ENCODE data around the gene SRGAP1.
A peak's percentile ranks its signal among the peaks of the same experiment; 100 is the strongest.

Gene SRGAP1

DNA sequence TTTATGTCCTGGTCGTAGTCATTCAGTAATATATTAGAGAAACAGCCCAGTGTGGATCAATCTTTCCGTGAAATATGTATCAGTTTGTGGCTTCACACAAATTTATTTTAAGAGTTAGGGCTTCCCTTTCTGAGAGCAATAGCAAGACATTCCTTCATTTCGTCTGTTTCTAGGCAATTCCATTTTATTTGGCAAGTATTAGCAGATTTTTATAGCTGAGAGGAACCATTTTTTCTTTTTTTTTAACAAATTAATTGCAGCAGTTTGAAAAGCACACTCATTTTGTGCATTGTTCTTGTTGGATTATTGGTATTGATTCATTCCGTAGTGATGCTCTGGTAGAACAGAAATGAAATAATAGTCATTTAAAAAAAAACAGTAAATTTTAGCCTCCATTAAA, 132.9 kb downstream of the SRGAP1 start:
- DNase-seq = no peak

GRCh38 chr12:63978519-63978918, 134.0 kb downstream of the SRGAP1 start:
- DNase-seq = no peak

DNA sequence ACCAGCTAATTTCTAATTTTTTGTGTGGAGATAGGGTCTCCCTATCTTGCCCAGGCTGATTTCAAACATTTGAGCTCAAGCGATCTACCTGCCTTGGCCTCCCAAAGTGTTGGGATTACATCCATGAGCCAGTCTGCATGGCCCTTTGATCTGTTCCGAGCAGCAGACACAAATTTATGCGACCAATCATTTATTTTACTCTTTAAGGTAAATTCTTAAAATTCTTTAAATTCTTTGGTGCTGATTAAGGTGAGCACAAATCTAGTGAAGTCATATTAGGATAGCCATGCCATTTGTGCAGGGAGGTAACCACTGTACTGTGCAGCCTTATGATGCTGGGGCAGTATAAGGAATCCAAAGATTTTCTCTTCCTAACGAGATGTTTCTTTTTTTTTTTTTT, 135.7 kb downstream of the SRGAP1 start:
- DNase-seq = no peak

DNA sequence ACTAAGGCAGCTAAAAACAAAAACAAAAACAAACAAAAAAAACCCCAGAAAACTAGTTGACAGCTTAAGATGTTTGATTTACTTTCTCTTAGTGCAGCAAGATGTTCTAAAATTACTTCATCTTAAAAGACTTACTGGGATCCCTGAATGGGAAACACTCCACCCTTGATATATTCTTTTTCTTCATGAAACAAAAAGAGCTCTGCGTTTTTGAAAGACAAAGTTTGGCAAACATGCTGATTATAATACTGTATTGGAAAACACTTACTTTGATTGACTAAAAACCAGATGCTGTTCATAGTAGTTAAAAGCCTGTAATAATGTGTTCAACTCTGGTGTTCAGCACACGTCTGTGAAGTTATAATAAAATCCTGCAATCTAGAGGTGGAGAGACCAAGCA, 136.8 kb downstream of the SRGAP1 start:
- no peak for DNase-seq

DNA sequence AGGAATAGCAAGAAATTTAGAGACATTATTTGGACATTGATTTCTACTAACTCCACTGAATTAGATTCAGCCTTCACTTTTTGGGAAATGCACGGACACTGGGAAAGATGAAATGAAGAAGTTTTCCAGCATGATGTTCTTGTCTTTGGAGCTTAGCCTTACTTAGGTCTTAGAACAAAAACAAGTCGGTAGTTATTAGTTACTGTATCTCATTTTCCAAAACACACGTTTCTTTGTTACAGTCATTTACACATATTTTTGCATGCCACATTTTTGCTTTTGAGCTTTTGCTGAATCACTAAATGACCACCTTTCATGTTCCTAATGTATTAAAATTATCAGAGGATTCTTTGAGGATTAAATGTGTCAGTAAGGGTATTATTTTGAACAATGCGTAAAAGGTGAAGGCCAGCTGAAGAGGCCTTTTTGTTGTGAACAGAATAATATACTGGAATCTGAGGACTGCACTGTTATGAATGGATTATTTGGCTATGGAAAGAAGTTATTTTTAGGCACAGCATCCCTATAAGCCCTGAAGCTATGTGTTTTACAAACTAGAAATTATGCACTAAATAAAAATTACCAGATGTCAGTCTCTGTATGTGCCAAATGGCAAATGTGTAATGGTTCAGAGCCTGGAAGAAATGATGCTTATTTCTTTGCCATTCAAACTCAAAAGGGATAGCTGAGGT, 138.2 kb downstream of the SRGAP1 start:
- DNase-seq = no peak

DNA sequence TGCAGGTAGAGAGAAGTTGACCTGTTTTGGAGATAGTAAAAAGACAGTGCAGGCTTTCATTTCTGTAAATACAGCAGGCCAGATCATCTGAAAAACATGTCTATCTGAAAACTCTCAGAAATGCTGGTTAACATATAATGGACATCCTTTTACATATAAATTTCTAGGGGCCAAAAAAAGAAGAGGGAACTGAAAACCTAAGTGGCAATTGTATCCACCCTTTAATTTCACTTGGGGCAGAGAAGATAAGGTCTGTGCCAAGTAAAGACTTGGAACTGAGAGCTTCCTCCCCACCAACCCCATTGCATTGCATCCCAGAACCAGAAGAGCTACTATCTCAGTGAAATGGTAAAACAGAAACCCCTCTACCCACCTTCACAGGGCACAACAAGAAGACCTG, 141.0 kb downstream of the SRGAP1 start:
- DNase-seq = no peak

- DNase-seq = no peak
Measured at GRCh38 chr12:63985945-63986344, 141.4 kb downstream of the SRGAP1 start.

- DNase-seq = no peak
Measured at GRCh38 chr12:63989301-63989845, 144.9 kb downstream of the SRGAP1 start.

DNA sequence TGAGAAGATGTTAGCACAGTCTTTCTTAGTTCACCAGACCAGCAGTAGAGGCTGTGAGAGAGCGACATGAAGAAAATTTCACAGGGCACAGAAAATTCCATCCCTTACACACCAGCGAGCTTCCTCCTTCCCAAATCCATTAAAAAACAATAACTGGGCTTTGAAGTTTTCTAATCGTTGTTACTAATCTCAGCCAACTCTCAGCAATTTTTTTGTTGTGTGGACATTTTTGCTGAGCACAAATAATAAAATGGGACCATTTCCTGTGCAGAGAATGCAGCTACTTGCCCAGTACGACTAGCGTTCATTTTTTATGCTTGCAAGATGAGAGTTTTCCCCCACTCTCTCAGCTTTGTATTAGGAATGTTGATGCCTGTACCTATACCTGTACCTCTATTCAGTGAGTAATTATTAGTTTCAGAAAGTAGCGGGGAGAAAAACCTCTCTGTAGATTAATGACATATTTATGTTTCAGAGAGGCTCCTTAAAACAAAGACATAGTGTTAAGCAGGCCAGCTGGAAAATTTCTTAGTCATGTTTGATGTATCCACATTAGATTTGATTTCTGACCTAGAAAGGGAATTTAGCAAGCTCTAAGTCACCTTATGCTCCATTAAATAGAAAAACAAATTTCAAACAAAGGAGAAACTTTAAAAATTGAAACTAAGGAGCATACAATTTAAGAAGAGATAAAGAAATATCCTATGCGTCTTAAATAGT, 146.5 kb downstream of the SRGAP1 start:
- DNase-seq = no peak

DNA sequence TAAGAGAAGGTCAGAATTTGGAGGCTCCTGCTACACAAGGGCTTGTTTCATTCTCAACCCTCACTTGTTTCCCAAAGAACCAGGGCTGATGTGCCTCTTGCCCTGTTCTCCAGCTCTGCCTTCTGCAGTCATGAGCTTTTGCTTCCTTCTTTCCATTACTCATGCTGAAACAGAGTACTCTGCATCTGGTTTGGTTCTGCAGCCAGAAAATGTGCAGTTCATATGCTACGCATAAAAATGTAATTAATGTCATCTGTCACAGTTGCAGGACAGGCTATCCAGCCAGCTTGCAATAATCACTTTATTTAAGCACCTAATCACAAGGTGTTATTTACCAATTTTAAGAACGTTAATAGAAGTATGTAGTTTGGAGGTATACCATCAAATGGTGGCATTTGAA, 150.2 kb downstream of the SRGAP1 start:
- no peak for DNase-seq

GRCh38 chr12:63995512-63995911, 151.0 kb downstream of the SRGAP1 start:
- no peak for DNase-seq

DNA sequence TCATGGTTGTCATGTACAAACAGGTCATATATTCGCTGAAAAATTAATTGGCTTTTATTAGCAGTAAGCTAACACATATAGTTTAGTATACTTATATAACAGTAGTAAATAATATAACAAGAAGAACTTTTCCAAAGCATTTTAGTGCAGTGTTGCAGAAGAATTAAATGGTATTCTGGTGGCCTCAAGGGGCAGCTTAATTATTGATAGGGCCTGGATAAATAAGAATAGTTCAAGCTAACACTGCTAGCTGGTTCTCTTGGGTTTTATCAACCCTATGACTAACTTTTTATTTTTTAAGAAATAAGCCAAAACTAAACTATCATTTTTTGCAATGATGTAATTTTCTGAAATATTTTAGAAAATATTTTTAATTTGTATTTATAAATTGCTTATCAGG, 152.1 kb downstream of the SRGAP1 start:
- DNase-seq = no peak

DNA sequence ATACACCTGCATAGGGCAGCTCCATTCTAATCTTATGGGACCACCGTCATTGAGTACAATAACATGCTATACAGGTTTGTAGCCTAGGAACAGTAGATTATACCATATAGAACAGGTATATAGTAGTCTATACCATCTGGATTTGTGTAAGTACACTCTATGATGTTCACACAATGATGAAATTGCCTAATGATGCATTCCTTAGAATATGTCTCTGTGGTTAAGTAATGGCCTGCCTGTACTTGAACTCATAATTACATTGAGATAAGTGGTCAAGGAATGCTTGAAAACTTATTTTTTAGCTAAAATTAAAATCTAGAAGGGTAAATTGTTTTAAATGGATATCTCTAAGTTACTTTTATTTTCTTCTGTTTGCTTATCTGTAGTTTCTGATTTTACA, 152.7 kb downstream of the SRGAP1 start:
- DNase-seq = no peak

- DNase-seq = no peak
Measured at GRCh38 chr12:63998584-63998983, 154.1 kb downstream of the SRGAP1 start.

GRCh38 chr12:63999853-64000252, 155.4 kb downstream of the SRGAP1 start:
- DNase-seq = no peak

- DNase-seq = no peak
Measured at GRCh38 chr12:64001439-64001838, 156.9 kb downstream of the SRGAP1 start.

GRCh38 chr12:64004641-64005040, 160.1 kb downstream of the SRGAP1 start:
- no peak for DNase-seq

DNA sequence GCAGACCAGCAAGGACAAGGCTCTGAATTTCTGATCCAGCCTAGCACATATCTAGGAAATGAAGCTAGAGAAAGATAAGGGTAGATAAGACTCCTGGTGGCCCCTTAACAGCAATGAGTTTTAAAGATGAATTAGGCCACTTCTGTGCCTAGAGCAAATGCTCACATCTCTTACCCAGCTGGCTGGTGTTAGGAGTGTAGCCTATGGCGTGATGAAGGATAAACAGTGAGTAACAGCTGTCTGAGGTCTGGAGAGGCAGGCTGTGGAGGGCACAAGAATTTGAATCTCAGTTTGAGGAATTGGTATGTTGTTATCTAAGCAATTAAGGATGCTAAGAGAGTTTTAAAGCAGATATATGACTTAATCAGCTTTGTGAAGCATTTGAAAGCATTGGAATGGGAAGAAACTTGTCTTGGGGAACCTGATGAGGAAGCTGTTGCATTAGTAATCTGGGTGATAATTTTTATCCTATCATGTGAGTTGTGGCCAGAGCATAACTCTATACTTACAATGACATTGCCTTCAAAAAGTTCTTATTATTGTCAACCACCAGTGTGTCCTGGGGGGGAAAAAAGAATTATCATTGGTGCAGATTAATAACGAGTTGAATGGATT, 161.8 kb downstream of the SRGAP1 start:
- DNase-seq = no peak

DNA sequence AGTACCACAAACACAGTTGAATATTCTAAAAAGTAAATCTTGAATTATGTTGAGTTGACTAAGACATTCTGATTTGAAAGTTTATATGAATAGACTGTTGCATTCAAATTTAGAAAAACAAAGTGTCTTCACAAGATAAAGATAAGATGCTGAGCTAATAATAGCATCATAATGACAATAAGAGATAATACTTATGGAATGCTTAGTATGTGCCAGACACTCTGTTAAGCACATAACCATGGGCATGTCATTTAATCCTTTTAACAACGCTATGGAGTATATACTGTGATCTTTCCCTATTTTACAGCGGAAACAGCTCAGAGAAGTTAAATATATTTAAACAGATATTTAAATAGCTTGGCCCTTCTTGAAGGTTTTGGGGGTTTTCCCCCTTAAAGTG, 163.4 kb downstream of the SRGAP1 start:
- DNase-seq = no peak

GRCh38 chr12:64008596-64008995, 164.1 kb downstream of the SRGAP1 start:
- no peak for DNase-seq

GRCh38 chr12:64009321-64010068, 165.0 kb downstream of the SRGAP1 start:
- DNase-seq = no peak

GRCh38 chr12:64010069-64010686, 165.7 kb downstream of the SRGAP1 start:
- peak; percentile 49 for DNase-seq

DNA sequence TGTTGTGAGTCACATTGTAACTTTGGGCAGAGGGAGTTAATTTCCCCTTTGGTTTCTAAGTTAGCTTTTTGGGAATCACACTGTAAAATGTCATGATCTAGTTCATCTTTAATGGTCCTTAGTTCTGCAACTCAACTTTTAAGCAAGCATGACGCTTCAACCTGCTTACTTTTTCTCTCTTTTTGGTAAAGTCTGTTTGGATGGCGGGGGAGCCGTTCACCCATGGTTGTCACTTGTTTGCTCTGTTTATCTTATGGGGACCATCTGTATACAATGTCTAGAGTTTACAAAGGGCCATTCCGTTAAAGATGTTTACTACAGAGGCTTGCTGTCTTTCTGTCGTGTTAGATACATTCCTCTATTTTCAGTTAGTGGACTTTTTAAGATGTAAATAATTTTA, 172.0 kb downstream of the SRGAP1 start:
- no peak for DNase-seq

Measured in OCI-M1 (cell line).